Measurements from ENCODE around the gene ZNF211. TPM values are rescaled to one million over a fixed set of nuclear protein-coding genes. Genes with fewer than 3 reads are reported as not detected.

The ZNF211 gene
- total and polyA plus RNA-seq, 2 donors (not counting 3 experiments of a cell fraction or from before 2014, with no cell fraction given): 4.7 to 9.4 TPM

DNA sequence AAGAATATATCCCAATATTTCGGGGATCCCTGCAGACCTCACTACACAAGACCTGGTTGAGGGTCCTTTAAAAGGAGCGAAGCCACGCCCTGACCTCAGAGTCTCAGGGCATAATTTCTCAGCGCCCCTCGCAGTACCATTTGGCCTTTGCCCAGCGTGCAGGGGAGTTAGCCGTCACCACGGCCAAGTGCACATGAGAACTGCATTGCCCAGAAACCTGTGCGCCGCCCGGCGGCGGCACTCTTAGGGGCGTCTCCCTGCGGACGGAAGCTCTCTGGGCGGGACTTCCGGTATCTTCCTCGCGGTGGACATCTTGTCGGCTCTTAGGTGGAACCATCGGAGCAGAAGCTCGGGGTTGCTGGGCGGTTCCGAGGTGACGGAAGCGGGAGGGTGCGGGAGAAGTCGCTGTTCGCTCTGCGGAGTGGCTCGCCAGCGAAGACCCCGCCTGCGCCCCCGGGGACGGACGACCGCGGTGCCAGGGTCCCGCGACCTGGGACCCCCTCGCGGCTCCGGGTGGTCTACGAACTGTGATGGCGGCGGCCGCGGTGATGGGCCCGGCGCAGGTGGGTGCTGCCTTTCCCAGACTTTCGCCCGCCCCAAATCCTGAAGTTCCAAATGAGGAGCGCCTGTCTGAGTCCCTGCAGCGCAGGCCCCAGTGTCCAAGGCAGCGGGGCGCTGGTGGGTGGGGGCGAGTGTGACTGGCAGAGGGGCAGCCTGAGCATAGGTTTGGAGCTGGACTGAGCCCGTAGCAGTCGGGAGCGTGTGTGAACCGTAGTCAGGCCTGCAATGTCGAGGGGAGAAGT lies 18.8 kb upstream of the ZNF211 start, which contains the start of gene ZNF134:
Gene ZNF134 (plus strand): TSS at position 302 of the 803 bp plus-strand sequence. CDS start 5,227 bp downstream, outside the sequence.
- BruUV-seq (replicated peaks): TSS peak; percentile 51
- Histone ChIP-seq H3K27me3 (ENCODE audit: control insufficient read depth in 2 of 2, insufficient read depth in 2 of 2, low read length in 2 of 2) (no peaks in the 10 kb centered on the region), H3K4me3 (replicated peaks in 1 of 3; ENCODE audit: insufficient read depth in 1 of 3, low read depth in 1 of 3, low read length in 3 of 3) (peak within 1 kb of the TSS; percentile 53 to 77 (median 65)), H4K20me1 (replicated peaks; ENCODE audit: control insufficient read depth, extremely low read depth, insufficient read depth, low read length) (no peaks in the 10 kb centered on the region), H3K79me2 (ENCODE audit: control insufficient read depth, insufficient read depth, low read length) (peaks cover 19% of the 10 kb centered on the region), H3K9me1 (replicated peaks; ENCODE audit: control insufficient read depth, extremely low read depth, insufficient read depth, low read length) (no peaks in the 10 kb centered on the region), H3K4me1 (ENCODE audit: control insufficient read depth, extremely low read depth, insufficient read depth, low read length) (no peaks in the 10 kb centered on the region), H3K36me3 (ENCODE audit: control insufficient read depth in 2 of 2, extremely low read depth in 1 of 2, insufficient read depth in 2 of 2, low read length in 2 of 2) (peaks cover 0 to 19% of the 10 kb centered on the region in 2 experiments), H3K9ac (replicated peaks; ENCODE audit: extremely low read depth, insufficient read depth, low read length) (peak within 1 kb of the TSS; percentile 66), H3K4me2 (ENCODE audit: insufficient read depth, low read length) (peak within 1 kb of the TSS; percentile 14), H3K9me3 (replicated peaks; ENCODE audit: control insufficient read depth, insufficient read depth, low read length) (peaks cover 2% of the 10 kb centered on the region), H2AFZ (ENCODE audit: low read depth, low read length) (peak within 1 kb of the TSS; percentile 89), H3K27ac (ENCODE audit: insufficient read depth, low read depth, low read length) (no peak within 1 kb of the TSS)
- dilution Hi-C loops (cut with MboI; ENCODE audit: extremely low pct_ligation_motif_present, low sequenced_read_pairs) (no loop called here), intact Hi-C loops (cut with micrococcal nuclease) (loop anchor here (1.0 to 10.0 kb wide), 6 partner anchors 15 to 541 kb away; partner anchors contain the start of genes ZNF211, ZNF329, ZNF416 and ZNF530)
- FAIRE-seq (peak; percentile 88), DNase-seq (ENCODE audit: low read depth, low spot score) (peak; percentile 84)
- ChIA-PET POLR2A (interaction anchor here (1.0 kb wide), 1 partner anchor 19 kb away, joined by 3 read pairs; the partner anchor contains the start of gene ZNF211), CTCF (interaction anchor here (1.0 kb wide), 1 partner anchor 19 kb away, joined by 3 read pairs; the partner anchor contains the start of gene ZNF211)
- TF ChIP-seq EZH2 (IDR thresholded peaks at IDR 0.05; ENCODE audit: borderline replicate concordance, low read depth, low read length, severe bottlenecking) (no peak), POLR2A (IDR thresholded peaks at IDR 0.05; ENCODE audit: low read depth, low read length) (peak; percentile 49), FOS (IDR thresholded peaks at IDR 0.05; ENCODE audit: borderline replicate concordance, insufficient read depth, low read length) (no peak), MYC (IDR thresholded peaks at IDR 0.05; ENCODE audit: low read depth, low read length) (no peak), JUN (IDR thresholded peaks at IDR 0.05; ENCODE audit: borderline replicate concordance, insufficient read depth, insufficient read length, low read depth) (no peak), POLR2AphosphoS5 (IDR thresholded peaks at IDR 0.05; ENCODE audit: insufficient read depth, low read depth, low read length) (peak; percentile 61)
- TF ChIP-seq, protein P1, sequence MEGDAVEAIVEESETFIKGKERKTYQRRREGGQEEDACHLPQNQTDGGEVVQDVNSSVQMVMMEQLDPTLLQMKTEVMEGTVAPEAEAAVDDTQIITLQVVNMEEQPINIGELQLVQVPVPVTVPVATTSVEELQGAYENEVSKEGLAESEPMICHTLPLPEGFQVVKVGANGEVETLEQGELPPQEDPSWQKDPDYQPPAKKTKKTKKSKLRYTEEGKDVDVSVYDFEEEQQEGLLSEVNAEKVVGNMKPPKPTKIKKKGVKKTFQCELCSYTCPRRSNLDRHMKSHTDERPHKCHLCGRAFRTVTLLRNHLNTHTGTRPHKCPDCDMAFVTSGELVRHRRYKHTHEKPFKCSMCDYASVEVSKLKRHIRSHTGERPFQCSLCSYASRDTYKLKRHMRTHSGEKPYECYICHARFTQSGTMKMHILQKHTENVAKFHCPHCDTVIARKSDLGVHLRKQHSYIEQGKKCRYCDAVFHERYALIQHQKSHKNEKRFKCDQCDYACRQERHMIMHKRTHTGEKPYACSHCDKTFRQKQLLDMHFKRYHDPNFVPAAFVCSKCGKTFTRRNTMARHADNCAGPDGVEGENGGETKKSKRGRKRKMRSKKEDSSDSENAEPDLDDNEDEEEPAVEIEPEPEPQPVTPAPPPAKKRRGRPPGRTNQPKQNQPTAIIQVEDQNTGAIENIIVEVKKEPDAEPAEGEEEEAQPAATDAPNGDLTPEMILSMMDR (IDR thresholded peaks at IDR 0.05; ENCODE audit: extremely low read depth in 1 of 2, insufficient read depth in 1 of 2, low read depth in 1 of 2, low read length in 2 of 2): peak in 1 of 2 donors; percentile 62

All from endothelial cell of umbilical vein (primary cell).